H1 (cell line): ENCODE measurements around the gene PSMD5. TPM values are rescaled to one million over a fixed set of nuclear protein-coding genes. Genes with fewer than 3 reads are reported as not detected.

Source experiments
- ASH2L ChIP-seq: fragments of 200-600, 300-600 bp; sonication (generic); IDR thresholded peaks from one replicate; pipeline ENCODE4 v1.7.1; 2017; ENCODE audit warnings: low read length
- CBX8 ChIP-seq: fragments of 300-800, 300-1000 bp; sonication (generic); IDR thresholded peaks from 2 replicates; pipeline ENCODE4 v1.7.1; 2016; ENCODE audit warnings: low read depth, low read length, borderline replicate concordance
- CTCF ChIP-seq, 3 experiments: IDR thresholded peaks; 1 replicate in 2 of 3; 2 replicates in 1 of 3; pipeline versions ENCODE4 v1.5.1 to v1.6.1; 2011; ENCODE audit warnings: low read length in 3 of 3, mild to moderate bottlenecking in 3 of 3, inconsistent platforms in 2 of 3, low read depth in 1 of 3, moderate library complexity in 1 of 3; ENCODE audit not compliant: insufficient read depth in 1 of 3; ENCODE audit errors: control extremely low read depth in 1 of 3
- EP300 ChIP-seq, 2 experiments: IDR thresholded peaks; 1 replicate in 1 of 2; 2 replicates in 1 of 2; pipeline ENCODE4 v1.6.1; 2011 to 2012; ENCODE audit warnings: low read depth in 2 of 2, low read length in 2 of 2, mild to moderate bottlenecking in 2 of 2, borderline replicate concordance in 1 of 2, inconsistent platforms in 1 of 2, moderate library complexity in 1 of 2
- GABPA ChIP-seq: IDR thresholded peaks from 2 replicates; pipeline ENCODE4 v1.6.1; 2011; ENCODE audit warnings: mild to moderate bottlenecking, low read length, moderate library complexity, borderline replicate concordance; ENCODE audit not compliant: insufficient read depth
- HDAC2 ChIP-seq, 2 experiments: fragments of 300-600 bp in 1 of 2; sonication (generic) in 1 of 2; IDR thresholded peaks; 2 replicates each; pipeline ENCODE4 v1.6.1; 2011 to 2012; ENCODE audit warnings: low read depth in 2 of 2, low read length in 2 of 2, mild to moderate bottlenecking in 2 of 2, moderate library complexity in 2 of 2, borderline replicate concordance in 1 of 2, inconsistent platforms in 1 of 2
- KDM5A ChIP-seq: fragments of 200-600 bp; IDR thresholded peaks from 2 replicates; pipeline ENCODE4 v1.7.1; 2012; ENCODE audit warnings: mild to moderate bottlenecking, low read length, inconsistent platforms, mixed read lengths
- PHF8 ChIP-seq: fragments of 200-600 bp; sonication (generic); conservative IDR thresholded peaks from 2 replicates; pipeline ENCODE4 v1.7.1; 2012; ENCODE audit warnings: low read depth, mild to moderate bottlenecking, inconsistent platforms, low read length, moderate library complexity
- polyA plus RNA-seq, 7 experiments: library from polyadenylated mRNA; depleted of rRNA in 3 of 7; stranded (reverse) in 5 of 7; unstranded in 2 of 7; fragments of >200 nt in 5 of 7; fragments of 200-250 nt in 2 of 7; gene quantifications; 1 replicate in 5 of 7; 2 replicates in 1 of 7; 4 replicates in 1 of 7; pipeline versions ENCODE4 v1.2.1 to v1.2.3, GENCODE V29; 2011 to 2013; ENCODE audit warnings: missing spikeins in 2 of 7, mixed read lengths in 2 of 7
- total RNA-seq: library from RNA; stranded (reverse); fragmentation: NEBNext Ultra II Directional; extraction: Animal tissue kit (Norgen Biotek cat#: 25700); gene quantifications from 2 replicates; pipeline ENCODE4 v1.2.1, GENCODE V29; 2021

Gene PSMD5
- total and polyA plus RNA-seq, 2 of the 8 experiments (the other 6 are each of a cell fraction or from before 2014, with no cell fraction given) = 19.2 to 30.5 TPM

GRCh38 chr9:120891884-120892747 lies 49.4 kb upstream of the PSMD5 start (continued):
- TF ChIP-seq CTCF (IDR thresholded peaks at IDR 0.05; ENCODE audit: control extremely low read depth in 1 of 3, insufficient read depth in 1 of 3, low read depth in 1 of 3, low read length in 3 of 3) (no peak), CBX8 (no peak), PHF8 (no peak), HDAC2 (IDR thresholded peaks at IDR 0.05; ENCODE audit: borderline replicate concordance in 1 of 2, low read depth in 2 of 2, low read length in 2 of 2) (no peak), EP300 (IDR thresholded peaks at IDR 0.05; ENCODE audit: borderline replicate concordance in 1 of 2, low read depth in 2 of 2, low read length in 2 of 2) (no peak), KDM5A (no peak), ASH2L (no peak), GABPA (no peak)
